GM06990 (cell line): ENCODE results near the gene ADGRD1.
"Not testable (repeated sequence)": the region's sequence is repeated elsewhere in the genome, so short reads cannot be mapped to it uniquely, and the experiment has no call there.

Experiments
- DNase-seq: peaks from one replicate; pipeline ENCODE4 v3.0.0-alpha.2; 2011; ENCODE audit not compliant: insufficient read length; ENCODE audit errors: extremely low read depth
- H3K27me3 ChIP-seq: replicated peaks from 2 replicates; pipeline ENCODE4 v1.6.0; 2011; ENCODE audit warnings: low read length; ENCODE audit not compliant: control insufficient read depth, insufficient read depth
- H3K36me3 ChIP-seq: 2 replicates; pipeline ENCODE4 v1.5.1; 2011; ENCODE audit warnings: low read length; ENCODE audit not compliant: control insufficient read depth, insufficient read depth
- H3K4me3 ChIP-seq: replicated peaks from 2 replicates; pipeline ENCODE4 v1.5.1; 2011; ENCODE audit warnings: low read depth, mild to moderate bottlenecking, control low read depth, low read length
- TF ChIP-seq, protein P1 (sequence below): IDR thresholded peaks from 2 replicates; pipeline ENCODE4 v1.5.1; 2011; ENCODE audit warnings: low read length, control low read depth, mild to moderate bottlenecking, inconsistent platforms; ENCODE audit not compliant: insufficient read depth, poor library complexity, severe bottlenecking

ADGRD1 gene

DNA sequence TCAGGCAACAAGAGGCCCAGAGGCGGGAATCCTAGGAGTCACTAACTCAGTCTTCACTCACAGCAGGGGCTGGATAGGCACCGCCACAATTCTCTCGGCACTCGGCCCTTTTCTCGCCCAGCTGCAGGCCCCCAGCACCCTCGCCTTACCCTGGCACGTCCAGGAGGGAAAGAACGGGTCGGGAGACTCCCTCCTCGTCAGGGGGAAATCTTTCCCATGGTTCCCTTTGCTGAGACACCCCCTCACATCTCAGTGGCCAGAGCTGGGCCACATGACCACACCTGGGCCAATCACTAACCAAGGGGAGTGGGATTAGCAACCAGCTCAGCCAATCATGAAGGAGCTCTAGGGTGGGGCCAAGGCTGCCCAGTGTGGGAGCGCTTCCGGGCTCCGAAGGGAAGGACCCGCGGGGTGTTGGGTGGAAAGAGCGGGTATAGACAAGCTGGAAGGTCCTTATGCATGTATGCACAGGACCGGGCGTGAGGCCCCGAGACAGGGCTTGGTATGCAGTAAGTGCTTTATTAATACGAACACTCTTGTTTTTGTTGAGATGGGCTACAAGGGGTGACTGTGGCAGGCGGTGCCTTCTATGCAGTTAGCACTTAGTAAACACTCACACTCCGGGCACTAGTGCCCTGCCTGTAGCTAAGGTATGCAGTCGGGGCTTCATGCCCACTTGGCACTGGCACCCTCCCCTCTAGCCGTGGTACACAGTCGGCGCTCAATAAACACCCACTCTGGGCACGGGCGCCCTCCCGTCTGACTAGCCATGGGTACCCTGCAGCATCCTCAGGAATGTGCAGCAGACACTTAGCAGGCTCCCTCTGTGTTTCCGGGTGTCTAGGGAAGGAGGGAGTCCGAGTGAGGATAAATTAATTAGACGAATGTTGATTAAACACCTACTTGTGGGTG, 40.3 kb downstream of the ADGRD1 start:
- TF ChIP-seq, protein P1, sequence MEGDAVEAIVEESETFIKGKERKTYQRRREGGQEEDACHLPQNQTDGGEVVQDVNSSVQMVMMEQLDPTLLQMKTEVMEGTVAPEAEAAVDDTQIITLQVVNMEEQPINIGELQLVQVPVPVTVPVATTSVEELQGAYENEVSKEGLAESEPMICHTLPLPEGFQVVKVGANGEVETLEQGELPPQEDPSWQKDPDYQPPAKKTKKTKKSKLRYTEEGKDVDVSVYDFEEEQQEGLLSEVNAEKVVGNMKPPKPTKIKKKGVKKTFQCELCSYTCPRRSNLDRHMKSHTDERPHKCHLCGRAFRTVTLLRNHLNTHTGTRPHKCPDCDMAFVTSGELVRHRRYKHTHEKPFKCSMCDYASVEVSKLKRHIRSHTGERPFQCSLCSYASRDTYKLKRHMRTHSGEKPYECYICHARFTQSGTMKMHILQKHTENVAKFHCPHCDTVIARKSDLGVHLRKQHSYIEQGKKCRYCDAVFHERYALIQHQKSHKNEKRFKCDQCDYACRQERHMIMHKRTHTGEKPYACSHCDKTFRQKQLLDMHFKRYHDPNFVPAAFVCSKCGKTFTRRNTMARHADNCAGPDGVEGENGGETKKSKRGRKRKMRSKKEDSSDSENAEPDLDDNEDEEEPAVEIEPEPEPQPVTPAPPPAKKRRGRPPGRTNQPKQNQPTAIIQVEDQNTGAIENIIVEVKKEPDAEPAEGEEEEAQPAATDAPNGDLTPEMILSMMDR, result no peak
- Histone ChIP-seq H3K27me3 (no peaks in the 10 kb centered on the region), H3K4me3 (no peak overlapping the region), H3K36me3 (no peaks in the 10 kb centered on the region)
- no peak for DNase-seq

DNA sequence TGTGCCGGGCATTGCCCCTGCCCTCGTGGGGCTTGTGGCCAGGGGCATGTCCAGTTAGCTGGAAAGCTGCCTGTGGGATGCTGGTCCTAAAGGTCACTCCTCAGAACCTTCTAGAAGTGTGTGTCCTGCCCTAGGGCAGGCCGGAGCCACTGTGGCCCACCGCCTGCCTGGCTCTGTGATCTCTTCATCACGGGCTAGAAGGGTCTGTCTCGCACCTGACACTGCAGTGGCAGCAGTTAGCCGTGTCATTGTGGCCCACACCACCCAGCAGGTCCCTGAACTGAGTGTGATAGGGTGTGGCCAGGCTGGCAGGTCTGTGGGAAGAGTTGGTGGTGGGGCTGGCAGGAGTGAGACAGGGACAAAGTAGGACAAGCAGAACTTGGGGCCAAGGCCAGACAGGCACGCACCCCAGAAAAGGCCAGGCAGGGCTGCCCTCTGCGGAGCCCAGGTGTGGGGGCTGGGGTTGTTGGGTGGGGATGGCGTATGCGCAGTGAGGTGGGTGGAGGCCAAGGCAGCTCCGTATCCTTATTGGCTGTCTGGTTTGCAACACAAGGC, 41.2 kb downstream of the ADGRD1 start:
- TF ChIP-seq, protein P1, result no peak
- no peaks in the 10 kb centered on the region for H3K27me3 ChIP-seq
- H3K4me3 ChIP-seq, result no peak overlapping the region
- no peak for DNase-seq
- H3K36me3 ChIP-seq, result no peaks in the 10 kb centered on the region

DNA sequence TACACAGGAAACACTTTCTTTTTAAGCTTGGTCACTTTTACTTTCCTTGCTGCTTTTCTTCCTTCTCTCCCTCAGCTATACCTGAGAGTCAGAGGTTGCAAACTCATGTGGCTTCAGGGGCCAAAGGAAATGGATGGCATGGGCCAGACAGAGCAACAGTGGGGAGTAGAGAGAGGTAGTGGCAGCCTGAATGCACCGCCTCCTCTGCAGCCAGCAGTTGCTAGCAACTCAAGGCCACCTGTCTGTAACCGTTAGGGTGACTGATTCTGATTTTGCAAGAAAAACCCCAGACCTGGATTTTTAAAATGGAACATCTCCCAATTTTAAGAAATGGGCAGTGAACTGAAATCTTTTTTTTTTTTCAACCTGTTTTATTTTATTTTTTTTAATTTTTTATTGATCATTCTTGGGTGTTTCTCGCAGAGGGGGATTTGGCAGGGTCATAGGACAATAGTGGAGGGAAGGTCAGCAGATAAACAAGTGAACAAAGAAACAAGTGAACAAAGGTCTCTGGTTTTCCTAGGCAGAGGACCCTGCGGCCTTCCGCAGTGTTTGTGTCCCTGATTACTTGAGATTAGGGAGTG, 41.8 kb downstream of the ADGRD1 start:
- H3K4me3 ChIP-seq, H3K36me3 ChIP-seq, H3K27me3 ChIP-seq, DNase-seq: not testable (repeated sequence)

DNA sequence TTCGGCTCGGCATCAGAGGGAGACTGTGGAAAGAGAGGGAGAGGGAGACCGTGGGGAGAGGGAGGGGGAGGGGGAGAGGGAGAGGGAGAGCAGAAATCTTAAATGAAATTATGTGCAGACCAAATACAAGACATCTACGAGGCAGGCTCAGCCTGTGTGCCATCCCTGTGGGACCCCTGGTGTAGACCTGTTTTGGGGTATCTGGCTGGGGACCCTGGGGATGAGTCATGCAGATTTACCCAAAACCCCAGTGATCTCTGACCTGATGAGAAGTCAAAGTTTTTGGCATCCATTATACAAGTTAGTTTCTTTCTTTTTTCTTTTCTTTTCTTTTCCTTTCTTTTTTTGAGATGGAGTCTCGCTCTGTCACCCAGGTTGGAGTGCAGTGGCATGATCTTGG, 44.4 kb downstream of the ADGRD1 start:
- no peak overlapping the region for H3K4me3 ChIP-seq
- DNase-seq, result no peak
- TF ChIP-seq, protein P1, result no peak
- no peaks in the 10 kb centered on the region for H3K27me3 ChIP-seq
- no peaks in the 10 kb centered on the region for H3K36me3 ChIP-seq

DNA sequence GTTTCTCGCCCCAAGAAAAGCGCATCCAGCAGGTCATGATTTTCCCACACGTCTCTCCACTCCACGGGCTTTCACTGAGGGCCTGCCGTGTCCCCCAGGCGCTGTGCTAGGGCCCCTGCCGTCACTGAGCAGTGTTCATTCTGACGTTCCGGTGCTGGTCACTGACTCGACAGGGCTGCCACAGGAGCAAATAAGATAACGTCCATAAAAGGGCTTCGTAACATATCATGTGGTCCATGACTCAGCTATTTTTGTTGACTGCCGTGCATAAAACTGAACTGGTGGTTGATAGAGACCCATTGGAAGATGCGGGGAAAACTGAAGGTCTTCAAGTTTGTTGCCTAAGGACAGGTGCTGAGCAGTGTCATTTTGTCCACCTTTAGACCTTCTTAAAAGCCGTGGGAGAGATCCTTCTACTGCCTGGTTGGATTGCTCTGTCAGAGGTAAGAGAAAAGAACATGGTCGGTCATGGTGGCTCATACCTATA, 46.3 kb downstream of the ADGRD1 start:
- H3K4me3 ChIP-seq, result no peak overlapping the region
- TF ChIP-seq, protein P1, result no peak
- no peak for DNase-seq
- H3K36me3 ChIP-seq, result no peaks in the 10 kb centered on the region
- H3K27me3 ChIP-seq, result no peaks in the 10 kb centered on the region

DNA sequence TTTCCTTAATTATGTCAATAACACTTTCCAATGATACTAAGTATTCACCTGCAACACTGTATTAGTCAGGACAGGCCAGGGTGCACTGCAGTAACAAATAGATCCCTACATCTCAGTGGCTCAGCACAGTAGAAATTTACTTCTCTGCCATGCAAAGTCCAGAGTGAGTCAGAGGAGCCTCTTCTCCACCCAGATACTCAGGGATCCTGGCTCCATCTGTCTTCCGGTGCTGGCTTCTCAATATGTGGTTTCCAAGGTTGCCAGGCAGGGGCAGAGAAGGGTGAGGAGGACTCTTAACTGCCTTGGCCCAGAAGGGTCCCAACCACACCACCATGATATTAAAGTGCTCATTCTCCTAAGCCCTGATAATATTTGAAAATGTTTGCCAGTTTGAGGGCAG, 47.8 kb downstream of the ADGRD1 start:
- Histone ChIP-seq H3K4me3 (no peak overlapping the region), H3K36me3 (no peaks in the 10 kb centered on the region), H3K27me3 (no peaks in the 10 kb centered on the region)
- no peak for DNase-seq
- TF ChIP-seq, protein P1, result no peak
